GM19193 (cell line): ENCODE data around the gene UHMK1.

Experiments
- POLR2A ChIP-seq: IDR thresholded peaks from 4 replicates; pipeline ENCODE4 v1.6.1; 2011; ENCODE audit not compliant: insufficient read depth, insufficient read length; ENCODE audit errors: extremely low read depth

Gene UHMK1

DNA sequence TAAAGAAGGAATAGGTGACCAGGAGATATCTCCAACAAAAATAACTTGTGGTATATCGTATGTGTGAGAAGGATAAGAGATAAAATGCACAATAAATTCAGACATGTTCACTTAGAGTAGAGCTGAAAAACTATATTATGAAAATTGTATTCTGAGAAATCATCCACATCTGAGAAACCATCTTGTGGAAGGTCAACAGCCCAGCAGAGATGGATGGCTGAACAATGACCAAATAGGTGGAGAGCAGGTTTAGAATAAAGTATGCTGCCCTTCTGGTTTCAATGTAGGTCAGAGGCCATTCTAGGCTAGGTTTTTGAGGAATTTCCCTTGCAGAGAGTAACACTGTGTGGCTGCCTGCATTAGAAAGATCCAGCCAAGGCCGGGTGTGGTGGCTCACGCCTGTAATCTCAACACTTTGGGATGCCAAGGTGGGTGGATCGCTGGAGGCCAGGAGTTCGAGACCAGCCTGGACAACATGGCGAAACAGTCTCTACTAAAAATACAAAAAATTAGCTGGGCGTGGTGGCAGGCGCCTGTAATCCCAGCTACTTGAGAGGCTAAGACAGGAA, 55.1 kb downstream of the UHMK1 start:
- no peak for TF ChIP-seq POLR2A

DNA sequence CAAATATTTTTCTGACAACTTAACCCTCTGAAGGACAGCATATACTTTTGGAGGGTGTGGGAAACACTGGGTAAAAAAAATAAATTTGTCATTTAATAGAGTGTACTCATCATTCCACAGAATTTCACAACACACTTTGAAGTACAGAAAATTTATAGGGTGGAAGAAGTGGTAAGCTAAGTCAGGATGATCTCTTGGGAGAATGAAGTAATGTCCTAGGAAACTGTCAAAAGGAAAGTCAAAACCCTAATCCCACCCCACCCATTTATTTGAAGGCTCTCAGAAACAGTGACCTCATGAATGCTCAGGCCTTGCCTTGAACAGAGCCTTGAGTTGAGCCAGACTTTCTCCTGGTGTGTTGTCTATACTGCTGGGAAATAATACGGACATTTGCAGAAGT, 56.6 kb downstream of the UHMK1 start:
- TF ChIP-seq POLR2A = no peak

DNA sequence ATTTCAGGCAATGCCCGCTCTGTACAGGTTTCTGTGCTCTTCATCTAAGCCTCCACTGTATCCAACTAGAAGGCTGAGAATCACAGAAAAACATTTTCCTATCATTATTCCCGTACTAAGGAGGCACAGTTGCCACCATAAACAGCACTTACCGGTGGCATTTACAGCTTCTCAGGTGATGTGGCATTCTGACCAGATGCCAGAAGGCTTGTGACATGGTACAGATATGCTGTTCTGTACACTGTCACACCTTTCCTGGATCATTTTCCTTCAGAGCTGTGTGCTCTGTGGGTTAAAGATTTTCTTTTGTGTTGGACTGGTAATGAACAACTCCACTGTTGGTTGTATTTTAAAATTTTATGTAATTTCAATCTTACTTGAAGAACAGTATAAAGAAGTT, 59.9 kb downstream of the UHMK1 start:
- TF ChIP-seq POLR2A = no peak

DNA sequence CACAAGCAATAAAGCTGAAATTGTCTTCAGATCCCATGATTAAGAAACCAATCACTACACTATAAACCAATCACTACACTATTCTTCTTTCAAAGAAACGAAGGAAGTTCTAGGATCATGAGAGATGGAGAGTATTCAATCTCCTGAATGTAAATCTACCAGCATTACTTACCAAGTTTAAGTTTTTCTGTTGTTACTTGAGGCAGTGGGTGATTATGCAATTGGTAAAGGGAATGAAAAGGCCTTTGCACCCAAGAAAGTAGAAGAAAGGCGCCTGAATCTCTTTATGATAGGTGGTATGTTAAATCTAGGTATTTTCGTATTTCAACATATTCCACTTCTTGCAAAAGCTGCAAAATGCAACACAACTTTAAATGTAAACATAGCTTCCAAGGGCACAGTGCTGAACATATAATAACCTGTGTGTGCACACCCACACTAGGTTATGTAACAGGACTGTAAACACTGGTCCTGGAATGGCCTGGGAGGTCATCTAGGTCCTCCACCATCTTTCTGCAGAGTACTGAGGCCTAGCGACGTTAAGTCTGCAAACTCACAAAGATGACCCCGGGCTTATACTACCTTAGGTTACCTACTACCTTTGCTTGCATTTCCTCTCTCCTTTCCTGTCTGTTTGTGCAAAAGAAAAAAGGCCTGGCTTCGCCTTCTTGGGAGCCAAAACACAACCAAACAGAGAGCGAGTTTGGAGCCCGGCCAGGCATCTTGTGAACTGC, 62.9 kb downstream of the UHMK1 start:
- TF ChIP-seq POLR2A = no peak

DNA sequence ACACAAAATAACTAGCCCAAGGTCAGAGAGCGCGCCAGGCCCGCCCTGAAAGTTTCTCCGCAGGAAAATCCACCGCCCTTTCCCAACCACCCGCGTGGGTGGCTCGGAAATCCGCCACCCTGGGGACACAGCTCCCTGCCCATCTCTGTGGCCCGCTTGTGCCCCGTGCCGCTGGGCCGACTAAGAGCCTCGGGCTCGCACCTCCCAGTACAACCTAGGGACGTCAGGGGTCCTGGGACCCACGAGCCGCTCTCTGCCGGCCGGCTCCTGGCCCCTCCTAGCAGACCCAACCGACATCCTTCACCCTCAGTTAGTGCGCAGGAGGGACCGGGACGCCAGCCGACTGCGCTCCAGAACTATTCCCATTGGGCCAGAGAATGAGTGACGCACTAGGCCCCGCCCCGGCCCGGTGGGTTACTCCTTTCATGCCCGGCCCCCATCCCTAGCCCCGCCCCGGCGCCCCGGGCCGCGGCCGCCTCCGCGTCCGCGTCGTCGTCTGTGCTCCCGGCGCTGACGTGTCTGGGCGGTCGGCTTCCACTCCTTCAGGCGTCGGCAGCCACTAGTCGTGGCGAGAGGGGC, 63.5 kb downstream of the UHMK1 start:
- TF ChIP-seq POLR2A = peak; percentile 66

DNA sequence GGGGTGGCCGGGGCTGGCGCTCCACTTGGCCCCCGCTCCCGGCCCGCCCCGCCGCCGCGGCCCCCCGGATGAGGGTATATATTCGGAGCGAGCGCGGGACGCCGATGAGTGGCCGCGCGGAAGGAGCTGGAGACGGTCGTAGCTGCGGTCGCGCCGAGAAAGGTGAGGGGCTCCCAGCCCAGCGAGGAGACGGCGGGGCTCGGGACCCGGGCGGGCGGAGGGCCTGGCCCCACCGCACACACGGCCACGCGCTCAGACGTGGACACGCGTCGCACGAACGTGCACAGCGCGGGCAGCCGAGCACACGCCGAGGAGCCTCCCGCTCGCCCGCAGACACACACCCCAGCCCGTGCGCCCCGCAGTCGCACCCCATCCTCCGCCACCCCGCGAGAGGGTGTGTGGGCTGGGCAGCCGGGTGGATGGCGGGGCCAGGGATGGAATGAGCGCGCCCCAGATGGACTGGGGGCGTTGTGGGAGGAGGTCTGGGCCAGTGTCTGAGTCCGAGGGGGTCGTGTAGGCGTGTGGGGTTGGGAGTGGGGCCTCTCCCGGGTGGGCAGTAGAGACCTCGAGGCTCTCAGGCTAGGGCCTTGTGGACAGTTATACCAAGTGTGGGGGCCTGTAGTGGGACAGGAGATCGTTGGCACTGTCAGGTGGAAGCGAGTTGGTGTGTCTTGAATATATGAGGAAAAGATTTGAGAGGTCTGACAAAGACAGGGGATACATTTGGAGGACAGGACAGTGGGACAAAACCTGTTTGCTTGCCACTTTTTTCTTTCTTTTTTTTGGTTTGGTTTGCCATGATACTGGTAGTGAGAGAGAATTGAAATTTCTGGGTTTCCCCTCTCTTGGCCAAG, 64.2 kb downstream of the UHMK1 start, which contains the start of gene UAP1:
TSS of gene UAP1 (plus strand) at position 107 of the 854 bp plus-strand sequence. CDS start 4,347 bp downstream, outside the sequence.
- TF ChIP-seq POLR2A = peak; percentile 74

DNA sequence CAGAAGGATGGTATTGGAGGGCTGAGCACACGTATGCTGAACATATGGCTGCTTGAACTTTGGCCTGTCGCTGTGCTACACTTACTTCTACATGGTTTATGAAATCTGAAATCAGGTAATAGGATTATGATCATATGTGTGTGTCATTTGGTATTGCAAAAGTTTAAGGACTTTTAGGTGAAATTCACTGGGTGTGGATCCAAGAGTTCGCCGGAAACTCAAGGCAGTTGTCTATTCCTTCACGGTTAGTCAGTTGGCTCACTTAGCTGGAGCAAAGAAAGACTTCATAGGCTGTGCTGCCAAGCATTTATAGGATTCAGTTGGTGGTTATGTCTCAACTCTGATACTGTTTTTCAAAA, 64.8 kb downstream of the UHMK1 start:
- no peak for TF ChIP-seq POLR2A

DNA sequence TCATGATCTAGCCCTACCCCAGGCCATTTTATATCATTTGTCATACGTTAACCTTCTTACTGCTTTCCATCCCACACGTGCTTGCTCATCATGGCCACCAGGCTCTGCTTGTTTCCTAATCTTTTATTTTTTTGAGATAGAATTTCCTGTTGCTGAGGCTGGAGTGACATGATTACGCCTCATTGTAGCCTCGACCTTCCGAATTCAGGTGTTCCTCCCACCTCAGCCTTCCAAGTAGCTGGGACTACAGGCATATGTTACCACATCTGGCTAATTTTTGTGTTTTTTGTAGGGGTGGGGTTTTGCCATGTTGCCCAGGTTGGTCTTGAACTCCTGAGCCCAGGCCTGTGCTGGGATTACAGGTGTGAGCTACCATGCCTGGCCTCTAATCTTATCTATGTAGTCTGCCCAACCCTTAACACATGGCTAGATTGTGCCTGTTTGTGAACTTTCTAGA, 67.2 kb downstream of the UHMK1 start:
- no peak for TF ChIP-seq POLR2A

DNA sequence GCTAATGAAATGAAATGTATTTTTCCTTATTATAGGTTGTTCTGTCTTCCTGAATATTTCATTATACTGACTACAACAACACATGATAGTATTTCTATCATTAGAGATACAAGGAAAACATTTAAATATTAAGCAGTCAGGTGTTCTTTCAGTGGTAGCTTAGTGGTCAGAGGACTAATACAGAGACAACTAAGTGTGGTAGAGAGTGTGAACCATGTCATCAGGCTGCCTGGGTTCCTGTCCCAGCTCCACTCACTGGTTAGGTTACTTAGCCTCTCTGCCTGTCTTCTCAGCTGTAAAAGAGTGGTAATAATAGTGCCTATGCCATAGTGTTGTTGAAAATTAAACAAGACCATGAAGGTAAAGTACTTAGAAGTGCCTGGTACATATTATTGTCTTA, 67.8 kb downstream of the UHMK1 start:
- TF ChIP-seq POLR2A = no peak

DNA sequence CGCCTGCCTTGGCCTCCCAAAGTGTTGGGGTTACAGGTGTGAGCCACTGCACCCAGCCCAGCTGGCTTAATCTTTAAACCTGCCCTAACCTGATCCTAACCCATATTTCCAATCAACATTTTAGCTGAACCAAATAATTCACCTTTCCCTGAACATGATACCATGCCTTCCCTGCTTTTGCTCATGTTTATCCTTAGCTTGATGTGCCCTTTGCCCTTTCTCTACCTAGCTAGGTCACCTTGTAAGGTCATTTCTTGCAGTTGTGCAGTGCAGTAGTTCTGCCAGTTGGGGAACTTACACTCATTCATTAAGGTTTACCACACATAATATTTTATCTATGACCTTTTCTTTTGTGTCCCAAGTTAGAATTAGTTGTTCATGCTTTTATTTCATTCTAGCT, 69.3 kb downstream of the UHMK1 start:
- no peak for TF ChIP-seq POLR2A

DNA sequence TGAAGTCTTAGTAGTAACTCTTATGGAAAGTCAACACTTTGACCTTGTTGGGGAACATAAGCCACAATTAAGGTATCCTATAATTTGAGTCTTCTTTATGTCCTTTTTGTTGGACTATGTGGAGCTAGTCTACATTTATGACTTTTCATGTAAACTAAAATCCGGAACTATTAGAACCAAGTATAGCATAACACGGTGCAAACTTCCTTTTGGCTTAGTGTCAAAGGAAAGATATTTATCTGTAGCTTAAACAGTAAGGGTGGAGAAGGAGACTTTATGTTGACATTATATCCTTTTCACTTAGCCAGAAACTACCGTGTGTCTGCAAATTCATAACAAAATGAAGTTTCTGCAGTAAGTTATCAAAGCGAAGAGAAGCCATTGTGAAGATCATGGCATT, 71.2 kb downstream of the UHMK1 start:
- TF ChIP-seq POLR2A = no peak

DNA sequence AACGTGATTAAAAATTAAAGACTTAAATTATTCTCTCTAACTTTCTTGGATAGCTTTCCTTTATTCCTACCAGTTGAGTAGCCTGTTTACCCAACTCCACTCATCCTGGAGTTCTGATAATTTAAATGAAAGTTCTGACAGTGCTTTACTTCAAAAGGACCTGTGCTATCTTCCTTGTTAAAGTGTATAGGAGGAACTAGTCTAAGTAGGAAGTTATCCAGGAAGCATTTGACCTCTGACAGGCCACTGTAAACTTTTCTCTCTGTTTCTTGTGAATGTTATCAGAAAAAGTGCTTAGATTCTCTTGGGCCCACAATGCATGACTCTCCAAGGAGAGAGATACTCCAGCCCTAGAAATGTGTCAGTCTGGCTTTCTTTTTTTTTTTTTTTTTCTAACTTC, 73.1 kb downstream of the UHMK1 start:
- TF ChIP-seq POLR2A = no peak

DNA sequence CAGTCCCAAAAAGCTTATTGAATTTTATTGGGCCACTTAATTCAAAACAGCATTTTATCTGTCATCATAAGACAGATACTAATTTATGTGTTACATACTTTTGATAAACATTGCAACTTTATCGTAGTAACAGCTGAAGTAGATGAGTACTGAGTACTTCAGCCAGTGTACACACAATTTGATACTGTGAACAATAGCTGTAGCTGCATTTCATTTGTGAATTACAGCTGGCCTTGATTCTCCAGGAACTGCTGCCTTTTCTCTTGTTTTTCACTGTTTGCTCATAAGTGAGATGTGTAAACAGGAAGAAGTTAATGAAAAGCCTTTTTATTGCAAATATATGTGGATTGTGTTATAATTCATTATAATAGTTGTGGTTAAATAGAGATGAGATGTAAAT, 74.1 kb downstream of the UHMK1 start:
- no peak for TF ChIP-seq POLR2A

DNA sequence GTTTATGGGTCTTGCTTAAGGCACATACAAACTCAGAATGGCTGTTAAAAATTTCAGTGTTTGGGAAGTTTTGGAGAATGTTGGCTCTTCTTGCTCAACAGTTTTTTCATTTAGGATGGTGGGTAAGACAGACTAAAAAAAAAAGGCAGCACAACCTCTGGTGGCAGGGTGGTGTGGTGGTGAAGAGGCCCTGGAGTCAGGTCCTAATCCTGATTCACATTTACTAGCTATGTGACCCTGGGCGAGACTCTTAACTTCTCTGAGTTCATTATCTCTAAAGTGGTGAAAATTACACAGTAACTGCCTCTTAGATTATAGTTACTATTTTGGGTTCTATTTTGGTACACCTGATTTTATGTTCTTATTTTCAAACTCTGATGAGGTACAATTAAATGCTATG, 75.5 kb downstream of the UHMK1 start:
- no peak for TF ChIP-seq POLR2A

DNA sequence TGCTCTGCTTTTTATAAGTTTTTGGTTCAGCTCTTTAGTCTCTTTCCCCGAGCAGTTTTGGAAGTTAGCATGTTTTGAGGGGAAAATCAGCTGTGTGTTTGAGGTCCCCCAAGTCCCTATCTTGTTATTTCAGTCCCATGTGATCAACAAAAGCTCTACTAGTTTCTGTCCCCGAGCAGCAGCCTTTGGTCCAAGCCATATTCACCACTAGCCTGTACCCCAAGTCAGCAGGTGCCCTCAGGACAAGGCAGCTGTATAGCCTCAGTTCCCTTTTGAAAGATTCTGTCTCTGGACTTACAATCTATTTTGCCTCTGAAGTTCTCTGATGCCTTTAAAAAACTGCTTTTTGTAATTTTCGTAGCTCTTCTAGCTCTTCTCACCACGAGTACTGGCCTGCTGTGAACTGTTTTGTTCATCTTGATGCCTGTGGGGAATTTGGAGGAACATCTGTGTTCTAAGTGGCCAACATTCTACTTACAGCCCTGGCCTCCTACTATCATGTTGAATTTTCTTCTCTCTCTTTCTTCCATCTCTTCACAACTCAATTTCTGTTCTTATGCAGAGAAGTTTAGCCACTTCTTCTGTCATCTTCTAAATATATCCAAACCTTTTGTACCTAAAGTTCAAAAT, 80.6 kb downstream of the UHMK1 start:
- no peak for TF ChIP-seq POLR2A
